Neural cell (in vitro differentiated cells): Measurements from ENCODE around the gene KRTAP4-5. TPM values are rescaled to one million over a fixed set of nuclear protein-coding genes. Genes with fewer than 3 reads are reported as not detected.
"Not testable (repeated sequence)": the region's sequence is repeated elsewhere in the genome, so short reads cannot be mapped to it uniquely, and the experiment has no call there.

ENCODE experiments used
- H2AFZ ChIP-seq: fragments of 200-600, 300-800 bp; sonication (generic), shearing (Covaris generic); 2 replicates; pipeline ENCODE4 v1.6.0; 2014; ENCODE audit warnings: low read depth, mild to moderate bottlenecking, antibody characterized with exemption, low read length, moderate library complexity
- H3F3A ChIP-seq: fragments of 200-600 bp; shearing (Covaris generic); 2 replicates; pipeline ENCODE4 v1.6.1; 2016; ENCODE audit warnings: mild to moderate bottlenecking, moderate library complexity, mixed read lengths, antibody characterized with exemption, low read length; ENCODE audit not compliant: insufficient read depth, poor library complexity, severe bottlenecking
- H3K27ac ChIP-seq: fragments of 200-600, 300-800 bp; sonication (generic), shearing (Covaris generic); 2 replicates; pipeline ENCODE4 v1.5.1; 2014; ENCODE audit warnings: mild to moderate bottlenecking, low read length, moderate library complexity
- H3K27me3 ChIP-seq: fragments of 300-800, 200-600 bp; sonication (generic), shearing (Covaris generic); 2 replicates; pipeline ENCODE4 v1.6.0; 2014; ENCODE audit warnings: mild to moderate bottlenecking, low read depth, low read length, moderate library complexity; ENCODE audit not compliant: insufficient read depth
- H3K36me3 ChIP-seq: fragments of 300-800, 200-600 bp; sonication (generic), shearing (Covaris generic); 2 replicates; pipeline ENCODE4 v1.5.1; 2014; ENCODE audit warnings: mild to moderate bottlenecking, antibody characterized with exemption, low read length, moderate library complexity; ENCODE audit not compliant: insufficient read depth
- H3K4me2 ChIP-seq: fragments of 300-800, 200-600 bp; sonication (generic), shearing (Covaris generic); 2 replicates; pipeline ENCODE4 v1.6.0; 2014; ENCODE audit warnings: mild to moderate bottlenecking, low read length
- H3K4me3 ChIP-seq: fragments of 300-800, 200-600 bp; sonication (generic), shearing (Covaris generic); 2 replicates; pipeline ENCODE4 v1.5.1; 2014; ENCODE audit warnings: mild to moderate bottlenecking, low read length, moderate library complexity
- H3K79me2 ChIP-seq: fragments of 200-600 bp; shearing (Covaris generic); replicated peaks from 2 replicates; pipeline ENCODE4 v1.6.0; 2014; ENCODE audit warnings: mild to moderate bottlenecking, low read length, moderate library complexity; ENCODE audit not compliant: insufficient read depth
- H3K9ac ChIP-seq: fragments of 300-800, 200-600 bp; sonication (generic), shearing (Covaris generic); 2 replicates; pipeline ENCODE4 v1.6.1; 2016; ENCODE audit warnings: mild to moderate bottlenecking, low read length, mixed read lengths
- H3K9me2 ChIP-seq: fragments of 200-600 bp; shearing (Covaris generic); 2 replicates; pipeline ENCODE4 v1.6.1; 2016; ENCODE audit warnings: mild to moderate bottlenecking, low read length, mixed read lengths; ENCODE audit not compliant: insufficient read depth
- H3K9me3 ChIP-seq: fragments of 200-600, 300-800 bp; sonication (generic), shearing (Covaris generic); 2 replicates; pipeline ENCODE4 v1.6.1; 2016; ENCODE audit warnings: mild to moderate bottlenecking, mixed run types, low read length, moderate library complexity, mixed read lengths
- H4K20me1 ChIP-seq: fragments of 200-600 bp; shearing (Covaris generic); 2 replicates; pipeline ENCODE4 v1.6.1; 2016; ENCODE audit warnings: mild to moderate bottlenecking, mixed run types; ENCODE audit not compliant: insufficient read depth
- EP300 ChIP-seq: fragments of 450-650 bp; conservative IDR thresholded peaks from 2 replicates; pipeline ENCODE4 v1.6.1; 2014; ENCODE audit warnings: antibody characterized with exemption, mild to moderate bottlenecking, moderate library complexity; ENCODE audit not compliant: poor library complexity, severe bottlenecking
- MXI1 ChIP-seq: fragments of 450-650 bp; conservative IDR thresholded peaks from 2 replicates; pipeline ENCODE4 v1.6.1; 2014; ENCODE audit warnings: antibody characterized with exemption, mild to moderate bottlenecking; ENCODE audit not compliant: poor library complexity, severe bottlenecking
- POLR2AphosphoS5 ChIP-seq: IDR thresholded peaks from 2 replicates; pipeline ENCODE4 v1.6.1; 2012
- RAD21 ChIP-seq: fragments of 450-650 bp; conservative IDR thresholded peaks from 2 replicates; pipeline ENCODE4 v1.6.1; 2014; ENCODE audit warnings: antibody characterized with exemption, mild to moderate bottlenecking, moderate library complexity
- SMC3 ChIP-seq: fragments of 450-650 bp; conservative IDR thresholded peaks from 2 replicates; pipeline ENCODE4 v1.6.1; 2014; ENCODE audit warnings: antibody characterized with exemption, mild to moderate bottlenecking, moderate library complexity; ENCODE audit not compliant: poor library complexity
- TAF1 ChIP-seq: IDR thresholded peaks from 2 replicates; pipeline ENCODE4 v1.6.1; 2012; ENCODE audit warnings: low read depth
- polyA plus RNA-seq: library from polyadenylated mRNA; depleted of rRNA; stranded (reverse); fragments of >200 nt; gene quantifications from 2 replicates; pipeline ENCODE4 v1.2.3, GENCODE V29; 2014
- TF ChIP-seq, protein P1 (sequence below): fragments of 450-650 bp; IDR thresholded peaks from 2 replicates; pipeline ENCODE4 v1.5.1; 2014; ENCODE audit warnings: antibody characterized with exemption, mild to moderate bottlenecking, moderate library complexity; ENCODE audit not compliant: poor library complexity, severe bottlenecking
- TF ChIP-seq, protein P2 (sequence below): IDR thresholded peaks from 2 replicates; pipeline ENCODE4 v1.6.1; 2012; ENCODE audit warnings: borderline replicate concordance

Gene KRTAP4-5
- polyA plus RNA-seq, 1 donor from 2014 or later, result not detected

DNA sequence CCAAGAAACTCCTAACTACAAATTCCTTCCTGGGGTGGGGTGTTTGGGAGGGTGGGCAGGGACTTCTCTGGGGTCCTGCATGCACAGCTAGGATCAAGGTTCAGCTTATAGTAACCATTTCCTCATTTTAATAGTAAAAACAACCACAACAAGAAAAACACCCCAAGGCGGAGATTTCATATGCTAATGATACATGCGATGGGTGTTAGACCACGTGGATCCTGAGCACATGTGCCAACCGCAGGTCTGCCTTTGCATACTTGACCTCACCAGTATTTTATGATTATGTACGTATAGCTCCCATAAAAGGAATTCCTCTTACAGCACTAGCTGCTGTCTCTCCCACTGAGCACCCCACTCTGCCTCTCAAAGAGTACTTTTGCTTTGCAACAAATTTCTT lies 33.3 kb downstream of the KRTAP4-5 start:
- H3F3A ChIP-seq, result no peaks in the 10 kb centered on the region
- no peak overlapping the region for H3K4me2 ChIP-seq
- H3K36me3 ChIP-seq, result no peaks in the 10 kb centered on the region
- no peaks in the 10 kb centered on the region for H3K79me2 ChIP-seq
- no peak overlapping the region for H3K4me3 ChIP-seq
- H3K27ac ChIP-seq, result no peak overlapping the region
- TF ChIP-seq MXI1 (no peak), SMC3 (no peak), TAF1 (no peak), EP300 (no peak), RAD21 (no peak)
- TF ChIP-seq, protein P1, sequence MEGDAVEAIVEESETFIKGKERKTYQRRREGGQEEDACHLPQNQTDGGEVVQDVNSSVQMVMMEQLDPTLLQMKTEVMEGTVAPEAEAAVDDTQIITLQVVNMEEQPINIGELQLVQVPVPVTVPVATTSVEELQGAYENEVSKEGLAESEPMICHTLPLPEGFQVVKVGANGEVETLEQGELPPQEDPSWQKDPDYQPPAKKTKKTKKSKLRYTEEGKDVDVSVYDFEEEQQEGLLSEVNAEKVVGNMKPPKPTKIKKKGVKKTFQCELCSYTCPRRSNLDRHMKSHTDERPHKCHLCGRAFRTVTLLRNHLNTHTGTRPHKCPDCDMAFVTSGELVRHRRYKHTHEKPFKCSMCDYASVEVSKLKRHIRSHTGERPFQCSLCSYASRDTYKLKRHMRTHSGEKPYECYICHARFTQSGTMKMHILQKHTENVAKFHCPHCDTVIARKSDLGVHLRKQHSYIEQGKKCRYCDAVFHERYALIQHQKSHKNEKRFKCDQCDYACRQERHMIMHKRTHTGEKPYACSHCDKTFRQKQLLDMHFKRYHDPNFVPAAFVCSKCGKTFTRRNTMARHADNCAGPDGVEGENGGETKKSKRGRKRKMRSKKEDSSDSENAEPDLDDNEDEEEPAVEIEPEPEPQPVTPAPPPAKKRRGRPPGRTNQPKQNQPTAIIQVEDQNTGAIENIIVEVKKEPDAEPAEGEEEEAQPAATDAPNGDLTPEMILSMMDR, result no peak
- TF ChIP-seq, protein P2, sequence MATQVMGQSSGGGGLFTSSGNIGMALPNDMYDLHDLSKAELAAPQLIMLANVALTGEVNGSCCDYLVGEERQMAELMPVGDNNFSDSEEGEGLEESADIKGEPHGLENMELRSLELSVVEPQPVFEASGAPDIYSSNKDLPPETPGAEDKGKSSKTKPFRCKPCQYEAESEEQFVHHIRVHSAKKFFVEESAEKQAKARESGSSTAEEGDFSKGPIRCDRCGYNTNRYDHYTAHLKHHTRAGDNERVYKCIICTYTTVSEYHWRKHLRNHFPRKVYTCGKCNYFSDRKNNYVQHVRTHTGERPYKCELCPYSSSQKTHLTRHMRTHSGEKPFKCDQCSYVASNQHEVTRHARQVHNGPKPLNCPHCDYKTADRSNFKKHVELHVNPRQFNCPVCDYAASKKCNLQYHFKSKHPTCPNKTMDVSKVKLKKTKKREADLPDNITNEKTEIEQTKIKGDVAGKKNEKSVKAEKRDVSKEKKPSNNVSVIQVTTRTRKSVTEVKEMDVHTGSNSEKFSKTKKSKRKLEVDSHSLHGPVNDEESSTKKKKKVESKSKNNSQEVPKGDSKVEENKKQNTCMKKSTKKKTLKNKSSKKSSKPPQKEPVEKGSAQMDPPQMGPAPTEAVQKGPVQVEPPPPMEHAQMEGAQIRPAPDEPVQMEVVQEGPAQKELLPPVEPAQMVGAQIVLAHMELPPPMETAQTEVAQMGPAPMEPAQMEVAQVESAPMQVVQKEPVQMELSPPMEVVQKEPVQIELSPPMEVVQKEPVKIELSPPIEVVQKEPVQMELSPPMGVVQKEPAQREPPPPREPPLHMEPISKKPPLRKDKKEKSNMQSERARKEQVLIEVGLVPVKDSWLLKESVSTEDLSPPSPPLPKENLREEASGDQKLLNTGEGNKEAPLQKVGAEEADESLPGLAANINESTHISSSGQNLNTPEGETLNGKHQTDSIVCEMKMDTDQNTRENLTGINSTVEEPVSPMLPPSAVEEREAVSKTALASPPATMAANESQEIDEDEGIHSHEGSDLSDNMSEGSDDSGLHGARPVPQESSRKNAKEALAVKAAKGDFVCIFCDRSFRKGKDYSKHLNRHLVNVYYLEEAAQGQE, result no peak
- H2AFZ ChIP-seq, result no peak overlapping the region
- no peaks in the 10 kb centered on the region for H3K9me2 ChIP-seq
- no peaks in the 10 kb centered on the region for H4K20me1 ChIP-seq
- no peaks in the 10 kb centered on the region for H3K9me3 ChIP-seq
- no peak overlapping the region for H3K9ac ChIP-seq
- H3K27me3 ChIP-seq, result no peaks in the 10 kb centered on the region

DNA sequence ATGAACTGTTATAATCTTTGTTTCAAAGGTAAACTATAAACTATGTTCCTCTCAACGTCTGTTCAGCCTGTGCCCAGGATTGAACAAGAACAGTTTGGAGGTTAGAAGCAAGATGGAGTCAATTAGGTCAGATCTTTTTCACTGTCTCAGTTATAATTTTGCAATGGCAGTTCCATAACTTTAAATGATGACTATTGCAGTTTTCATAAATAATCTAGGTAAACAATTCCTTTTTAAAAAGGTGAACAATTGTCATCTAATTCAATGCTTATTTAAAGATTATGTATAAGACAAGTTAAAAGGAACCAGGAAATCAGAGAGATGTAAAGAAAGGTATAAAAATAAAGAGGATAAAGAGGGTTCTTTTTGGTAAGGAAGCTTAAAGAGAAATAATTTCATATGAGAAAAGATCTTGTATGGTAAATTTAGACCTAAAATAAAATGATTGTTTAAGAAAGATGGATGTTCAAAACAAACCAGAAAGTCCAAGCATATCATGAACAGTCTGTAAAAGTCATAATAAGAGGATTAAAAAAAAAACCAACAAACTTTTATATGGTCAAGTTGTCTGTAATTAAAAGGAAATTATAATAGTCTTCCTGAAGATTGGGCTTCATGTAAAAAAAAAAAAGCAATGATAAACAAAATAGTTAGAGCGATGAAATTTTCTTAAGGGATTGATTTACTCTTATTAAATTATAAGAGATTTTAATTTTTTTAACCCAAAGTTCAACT lies 38.3 kb downstream of the KRTAP4-5 start:
- no peak overlapping the region for H3K4me2 ChIP-seq
- no peaks in the 10 kb centered on the region for H3K9me2 ChIP-seq
- no peaks in the 10 kb centered on the region for H3K36me3 ChIP-seq
- TF ChIP-seq, protein P1, result no peak
- no peak for TF ChIP-seq POLR2AphosphoS5
- TF ChIP-seq, protein P2, result no peak
- H3K27ac ChIP-seq, result no peak overlapping the region
- no peak overlapping the region for H2AFZ ChIP-seq
- H3F3A ChIP-seq, result no peaks in the 10 kb centered on the region
- H4K20me1 ChIP-seq, result no peaks in the 10 kb centered on the region
- H3K9ac ChIP-seq, result no peak overlapping the region
- no peaks in the 10 kb centered on the region for H3K9me3 ChIP-seq
- no peaks in the 10 kb centered on the region for H3K27me3 ChIP-seq
- no peaks in the 10 kb centered on the region for H3K79me2 ChIP-seq
- no peak overlapping the region for H3K4me3 ChIP-seq

DNA sequence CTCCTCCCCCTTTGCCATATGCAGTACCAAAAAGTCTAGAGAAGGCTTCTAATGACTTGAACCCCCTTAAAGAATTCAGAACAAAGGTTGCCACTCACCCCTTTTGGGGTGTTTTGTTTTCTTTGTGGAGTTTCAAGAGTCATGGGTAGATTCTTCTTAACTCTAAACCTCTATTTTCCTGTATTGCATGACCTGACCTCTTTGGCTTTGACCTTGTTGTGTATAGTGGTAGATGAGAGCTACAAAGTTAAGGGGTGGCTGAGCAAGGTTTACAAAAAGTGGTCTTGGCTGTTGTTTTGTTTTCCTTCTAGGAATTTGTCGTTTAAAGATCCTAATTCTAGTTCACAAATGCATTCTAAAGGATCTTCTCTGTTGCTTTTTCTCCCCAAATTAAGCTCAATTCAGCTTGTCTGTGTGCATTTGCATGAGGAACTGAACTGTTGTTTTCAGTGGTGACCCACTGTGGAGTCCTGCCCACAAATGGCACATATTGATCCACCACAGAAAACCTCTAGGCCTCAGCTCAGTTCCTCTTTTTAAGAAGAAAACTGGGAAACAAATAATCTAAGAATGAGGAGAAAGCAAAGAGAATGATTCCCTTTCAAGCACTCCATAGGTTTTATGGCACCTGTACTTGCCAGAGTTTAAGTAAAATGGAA lies 40.8 kb downstream of the KRTAP4-5 start:
- not testable (repeated sequence) for H3K4me3 ChIP-seq, H3K79me2 ChIP-seq, H3F3A ChIP-seq, H2AFZ ChIP-seq, H3K9me2 ChIP-seq, H3K27me3 ChIP-seq, H3K36me3 ChIP-seq, H3K9me3 ChIP-seq, H3K4me2 ChIP-seq, H3K9ac ChIP-seq, H4K20me1 ChIP-seq, H3K27ac ChIP-seq
